ENCODE results near the gene PLAC1.

DNA sequence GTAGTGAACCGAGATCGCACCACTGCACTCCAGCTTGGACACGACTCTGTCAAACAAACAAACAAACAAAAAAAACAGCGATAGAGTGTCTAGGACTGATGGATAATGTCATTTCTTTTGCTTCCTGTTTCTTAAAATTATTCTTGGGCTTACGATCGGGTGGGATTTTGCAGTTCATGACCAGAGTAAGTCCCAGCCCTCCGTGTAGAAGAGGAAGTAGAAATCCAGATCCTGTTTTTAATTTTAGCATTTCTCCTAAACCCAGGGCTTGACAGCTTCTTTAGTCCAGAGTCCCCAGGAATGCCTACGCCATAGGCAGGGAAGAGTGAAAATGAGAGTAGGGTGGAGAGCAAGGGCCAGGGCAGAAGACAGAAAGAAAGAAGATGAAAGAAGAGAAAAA lies 104.0 kb downstream of the PLAC1 start:
- TF ChIP-seq, protein P1, sequence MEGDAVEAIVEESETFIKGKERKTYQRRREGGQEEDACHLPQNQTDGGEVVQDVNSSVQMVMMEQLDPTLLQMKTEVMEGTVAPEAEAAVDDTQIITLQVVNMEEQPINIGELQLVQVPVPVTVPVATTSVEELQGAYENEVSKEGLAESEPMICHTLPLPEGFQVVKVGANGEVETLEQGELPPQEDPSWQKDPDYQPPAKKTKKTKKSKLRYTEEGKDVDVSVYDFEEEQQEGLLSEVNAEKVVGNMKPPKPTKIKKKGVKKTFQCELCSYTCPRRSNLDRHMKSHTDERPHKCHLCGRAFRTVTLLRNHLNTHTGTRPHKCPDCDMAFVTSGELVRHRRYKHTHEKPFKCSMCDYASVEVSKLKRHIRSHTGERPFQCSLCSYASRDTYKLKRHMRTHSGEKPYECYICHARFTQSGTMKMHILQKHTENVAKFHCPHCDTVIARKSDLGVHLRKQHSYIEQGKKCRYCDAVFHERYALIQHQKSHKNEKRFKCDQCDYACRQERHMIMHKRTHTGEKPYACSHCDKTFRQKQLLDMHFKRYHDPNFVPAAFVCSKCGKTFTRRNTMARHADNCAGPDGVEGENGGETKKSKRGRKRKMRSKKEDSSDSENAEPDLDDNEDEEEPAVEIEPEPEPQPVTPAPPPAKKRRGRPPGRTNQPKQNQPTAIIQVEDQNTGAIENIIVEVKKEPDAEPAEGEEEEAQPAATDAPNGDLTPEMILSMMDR (conservative IDR thresholded peaks at IDR 0.05; ENCODE audit: low read depth, low read length), result no peak
- no peak for TF ChIP-seq RAD21 (IDR thresholded peaks at IDR 0.05; ENCODE audit: low read length)
- no peak for TF ChIP-seq FOS (IDR thresholded peaks at IDR 0.05; ENCODE audit: low read depth, low read length)
- no peak for TF ChIP-seq CEBPB (IDR thresholded peaks at IDR 0.05; ENCODE audit: low read depth, low read length)
- TF ChIP-seq MXI1 (IDR thresholded peaks at IDR 0.05; ENCODE audit: borderline replicate concordance, low read depth, low read length), result no peak
- TF ChIP-seq, protein P2, sequence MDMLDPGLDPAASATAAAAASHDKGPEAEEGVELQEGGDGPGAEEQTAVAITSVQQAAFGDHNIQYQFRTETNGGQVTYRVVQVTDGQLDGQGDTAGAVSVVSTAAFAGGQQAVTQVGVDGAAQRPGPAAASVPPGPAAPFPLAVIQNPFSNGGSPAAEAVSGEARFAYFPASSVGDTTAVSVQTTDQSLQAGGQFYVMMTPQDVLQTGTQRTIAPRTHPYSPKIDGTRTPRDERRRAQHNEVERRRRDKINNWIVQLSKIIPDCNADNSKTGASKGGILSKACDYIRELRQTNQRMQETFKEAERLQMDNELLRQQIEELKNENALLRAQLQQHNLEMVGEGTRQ (IDR thresholded peaks at IDR 0.05; ENCODE audit: low read depth, low read length), result no peak
- no peak for TF ChIP-seq POLR2A (IDR thresholded peaks at IDR 0.05; ENCODE audit: low read depth, low read length)
- TF ChIP-seq, protein P3, sequence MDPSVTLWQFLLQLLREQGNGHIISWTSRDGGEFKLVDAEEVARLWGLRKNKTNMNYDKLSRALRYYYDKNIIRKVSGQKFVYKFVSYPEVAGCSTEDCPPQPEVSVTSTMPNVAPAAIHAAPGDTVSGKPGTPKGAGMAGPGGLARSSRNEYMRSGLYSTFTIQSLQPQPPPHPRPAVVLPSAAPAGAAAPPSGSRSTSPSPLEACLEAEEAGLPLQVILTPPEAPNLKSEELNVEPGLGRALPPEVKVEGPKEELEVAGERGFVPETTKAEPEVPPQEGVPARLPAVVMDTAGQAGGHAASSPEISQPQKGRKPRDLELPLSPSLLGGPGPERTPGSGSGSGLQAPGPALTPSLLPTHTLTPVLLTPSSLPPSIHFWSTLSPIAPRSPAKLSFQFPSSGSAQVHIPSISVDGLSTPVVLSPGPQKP (IDR thresholded peaks at IDR 0.05; ENCODE audit: borderline replicate concordance, low read depth, low read length), result no peak
- TF ChIP-seq RFX5 (IDR thresholded peaks at IDR 0.05; ENCODE audit: low read depth, low read length), result no peak

Measured in IMR-90 (cell line).